SU-DHL-6 (cell line): ENCODE measurements around the gene TRIM28.

ENCODE experiments used
- H2AFZ ChIP-seq: fragments of 200-600 bp; sonication (generic); 2 replicates; pipeline ENCODE4 v1.6.1; 2014; ENCODE audit warnings: low read depth, mild to moderate bottlenecking, moderate library complexity, mixed read lengths, antibody characterized with exemption, low read length; ENCODE audit not compliant: severe bottlenecking
- H3F3A ChIP-seq: fragments of 200-600 bp; shearing (Covaris generic); 2 replicates; pipeline ENCODE4 v1.6.0; 2016; ENCODE audit warnings: antibody characterized with exemption, mild to moderate bottlenecking; ENCODE audit not compliant: insufficient read depth
- H3K27ac ChIP-seq: fragments of 200-600 bp; sonication (generic); 2 replicates; pipeline ENCODE4 v1.5.1; 2016; ENCODE audit warnings: low read depth, mild to moderate bottlenecking, low read length, moderate library complexity, mixed read lengths
- H3K27me3 ChIP-seq: fragments of 200-600 bp; sonication (generic), shearing (Covaris generic); 2 replicates; pipeline ENCODE4 v1.6.0; 2014; ENCODE audit warnings: mild to moderate bottlenecking, low read length
- H3K36me3 ChIP-seq: fragments of 200-600 bp; sonication (generic); 2 replicates; pipeline ENCODE4 v1.6.1; 2014; ENCODE audit warnings: mild to moderate bottlenecking, low read length, mixed read lengths
- H3K4me2 ChIP-seq: fragments of 300-600, 200-600 bp; shearing (Covaris generic), sonication (generic); 2 replicates; pipeline ENCODE4 v1.6.0; 2014; ENCODE audit warnings: low read length, low read depth, mild to moderate bottlenecking; ENCODE audit not compliant: poor library complexity, severe bottlenecking
- H3K4me3 ChIP-seq: fragments of 200-600 bp; sonication (generic); 2 replicates; pipeline ENCODE4 v1.5.1; 2014; ENCODE audit warnings: antibody characterized with exemption, low read length, mild to moderate bottlenecking, mixed read lengths; ENCODE audit not compliant: insufficient read depth, poor library complexity, severe bottlenecking
- H3K79me2 ChIP-seq: fragments of 200-600 bp; sonication (generic); 2 replicates; pipeline ENCODE4 v1.6.1; 2014; ENCODE audit warnings: mild to moderate bottlenecking, low read length, moderate library complexity; ENCODE audit not compliant: insufficient read depth
- H3K9ac ChIP-seq: fragments of 200-600 bp; sonication (generic); 2 replicates; pipeline ENCODE4 v1.7.0; 2014; ENCODE audit warnings: mild to moderate bottlenecking, low read length
- H3K9me2 ChIP-seq: fragments of 200-600 bp; sonication (generic); replicated peaks from 2 replicates; pipeline ENCODE4 v1.6.1; 2014; ENCODE audit warnings: low read length; ENCODE audit not compliant: insufficient read depth
- H3K9me3 ChIP-seq: fragments of 200-600 bp; sonication (generic); 2 replicates; pipeline ENCODE4 v1.6.1; 2014; ENCODE audit warnings: low read length, mixed read lengths; ENCODE audit not compliant: insufficient read depth
- H4K20me1 ChIP-seq: fragments of 200-600 bp; sonication (generic); 2 replicates; pipeline ENCODE4 v1.6.1; 2014; ENCODE audit warnings: low read depth, mild to moderate bottlenecking, antibody characterized with exemption, low read length, moderate library complexity, mixed read lengths
- CTCF ChIP-seq: fragments of 200-600 bp; sonication (generic); IDR thresholded peaks from one replicate; pipeline ENCODE4 v1.5.1; 2017; ENCODE audit warnings: antibody characterized with exemption, mild to moderate bottlenecking, low read length, moderate library complexity; ENCODE audit not compliant: insufficient read depth, poor library complexity, severe bottlenecking
- EZH2phosphoT487 ChIP-seq: fragments of 200-600 bp; sonication (generic), shearing (Covaris generic); conservative IDR thresholded peaks from 2 replicates; pipeline ENCODE4 v1.6.1; 2018; ENCODE audit warnings: mild to moderate bottlenecking, antibody characterized with exemption, low read length, moderate library complexity, mixed read lengths

The TRIM28 gene

GRCh38 chr19:58560921-58561320, 17.1 kb downstream of the TRIM28 start:
- Histone ChIP-seq H3K79me2 (peaks cover 23% of the 10 kb centered on the region), H4K20me1 (no peaks in the 10 kb centered on the region), H3K9me3 (no peaks in the 10 kb centered on the region), H3K9me2 (no peaks in the 10 kb centered on the region), H3K9ac (no peak overlapping the region), H3K36me3 (no peaks in the 10 kb centered on the region), H3K27me3 (no peaks in the 10 kb centered on the region), H3K27ac (no peak overlapping the region), H3K4me2 (no peak overlapping the region), H3F3A (peaks cover 43% of the 10 kb centered on the region), H3K4me3 (no peak overlapping the region), H2AFZ (no peak overlapping the region)
- no peak for TF ChIP-seq EZH2phosphoT487
- no peak for TF ChIP-seq CTCF

GRCh38 chr19:58561373-58562121, 17.7 kb downstream of the TRIM28 start:
- Histone ChIP-seq H2AFZ (no peak overlapping the region), H3K27ac (no peak overlapping the region), H3K9me2 (no peaks in the 10 kb centered on the region), H3F3A (peaks cover 39% of the 10 kb centered on the region), H3K27me3 (no peaks in the 10 kb centered on the region), H3K4me3 (no peak overlapping the region), H3K9ac (no peak overlapping the region), H3K4me2 (no peak overlapping the region), H4K20me1 (no peaks in the 10 kb centered on the region), H3K9me3 (no peaks in the 10 kb centered on the region), H3K79me2 (peaks cover 16% of the 10 kb centered on the region), H3K36me3 (no peaks in the 10 kb centered on the region)
- TF ChIP-seq EZH2phosphoT487 (no peak), CTCF (no peak)

GRCh38 chr19:58562122-58563033, 18.5 kb downstream of the TRIM28 start:
- Histone ChIP-seq H3K9me3 (no peaks in the 10 kb centered on the region), H3F3A (peaks cover 39% of the 10 kb centered on the region), H3K79me2 (peaks cover 8% of the 10 kb centered on the region), H2AFZ (no peak overlapping the region), H3K27ac (no peak overlapping the region), H3K9me2 (no peaks in the 10 kb centered on the region), H3K4me2 (peak overlapping the region; percentile 30), H4K20me1 (no peaks in the 10 kb centered on the region), H3K4me3 (no peak overlapping the region), H3K36me3 (no peaks in the 10 kb centered on the region), H3K9ac (no peak overlapping the region), H3K27me3 (no peaks in the 10 kb centered on the region)
- TF ChIP-seq CTCF (no peak), EZH2phosphoT487 (no peak)
